ENCODE results near the gene CENPH.

GRCh38 chr5:69213513-69214215 is 24.3 kb downstream of the CENPH start:
- TF ChIP-seq TAF1 (IDR thresholded peaks at IDR 0.05; ENCODE audit: borderline replicate concordance, insufficient read depth, low read length) = no peak
- no peak for TF ChIP-seq POLR2AphosphoS5 (IDR thresholded peaks at IDR 0.05; ENCODE audit: low read depth, low read length)
- TF ChIP-seq REST (IDR thresholded peaks at IDR 0.05; ENCODE audit: insufficient read depth in 1 of 2, low read depth in 2 of 2, low read length in 2 of 2) = no peak
- TF ChIP-seq SIN3A (IDR thresholded peaks at IDR 0.05; ENCODE audit: borderline replicate concordance, insufficient read depth, low read length) = no peak

Data from PFSK-1 (cell line).